B cell (primary cell): ENCODE measurements around the gene SMIM12.

Source experiments
- EZH2 ChIP-seq: IDR thresholded peaks from 2 replicates; pipeline ENCODE4 v1.6.1; 2012; ENCODE audit warnings: borderline replicate concordance, low read depth, mild to moderate bottlenecking, moderate library complexity, low read length; ENCODE audit not compliant: insufficient read depth, poor library complexity, severe bottlenecking
- TF ChIP-seq, protein P1 (sequence below): fragments of 200-600 bp; IDR thresholded peaks from one replicate; pipeline ENCODE4 v1.8.0; 2022; ENCODE audit warnings: antibody characterized with exemption, mild to moderate bottlenecking

- TF ChIP-seq, protein P1, sequence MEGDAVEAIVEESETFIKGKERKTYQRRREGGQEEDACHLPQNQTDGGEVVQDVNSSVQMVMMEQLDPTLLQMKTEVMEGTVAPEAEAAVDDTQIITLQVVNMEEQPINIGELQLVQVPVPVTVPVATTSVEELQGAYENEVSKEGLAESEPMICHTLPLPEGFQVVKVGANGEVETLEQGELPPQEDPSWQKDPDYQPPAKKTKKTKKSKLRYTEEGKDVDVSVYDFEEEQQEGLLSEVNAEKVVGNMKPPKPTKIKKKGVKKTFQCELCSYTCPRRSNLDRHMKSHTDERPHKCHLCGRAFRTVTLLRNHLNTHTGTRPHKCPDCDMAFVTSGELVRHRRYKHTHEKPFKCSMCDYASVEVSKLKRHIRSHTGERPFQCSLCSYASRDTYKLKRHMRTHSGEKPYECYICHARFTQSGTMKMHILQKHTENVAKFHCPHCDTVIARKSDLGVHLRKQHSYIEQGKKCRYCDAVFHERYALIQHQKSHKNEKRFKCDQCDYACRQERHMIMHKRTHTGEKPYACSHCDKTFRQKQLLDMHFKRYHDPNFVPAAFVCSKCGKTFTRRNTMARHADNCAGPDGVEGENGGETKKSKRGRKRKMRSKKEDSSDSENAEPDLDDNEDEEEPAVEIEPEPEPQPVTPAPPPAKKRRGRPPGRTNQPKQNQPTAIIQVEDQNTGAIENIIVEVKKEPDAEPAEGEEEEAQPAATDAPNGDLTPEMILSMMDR: no peak
- TF ChIP-seq EZH2: no peak
Measured at GRCh38 chr1:34908369-34908768, 48.8 kb upstream of the SMIM12 start.
